ENCODE results near the gene CRACR2B.

Gene CRACR2B
- total RNA-seq = 1.5 reads per million

GRCh38 chr11:827897-828192 lies at the start of gene CRACR2B:
TSS of gene CRACR2B (plus strand) at chr11:827919. CDS start at chr11:828608, 689 bp downstream.
- DNase-seq = no peak

- no peak for DNase-seq
These were observed 48.5 kb upstream of the CRACR2B start for GRCh38 chr11:778976-779954.

GRCh38 chr11:779955-780532 lies 47.7 kb upstream of the CRACR2B start:
- no peak for DNase-seq

GRCh38 chr11:782264-783174 lies 45.2 kb upstream of the CRACR2B start:
- no peak for DNase-seq

- DNase-seq = no peak
These were observed 44.1 kb upstream of the CRACR2B start for GRCh38 chr11:783581-784015.

GRCh38 chr11:786235-787083 lies 41.3 kb upstream of the CRACR2B start:
- DNase-seq = no peak

- DNase-seq = no peak
These were observed 40.5 kb upstream of the CRACR2B start for GRCh38 chr11:787084-787675.

- no peak for DNase-seq
These were observed 39.6 kb upstream of the CRACR2B start for GRCh38 chr11:788009-788640.

GRCh38 chr11:788953-789940 lies 38.5 kb upstream of the CRACR2B start:
- DNase-seq = no peak

GRCh38 chr11:789943-790342 lies 37.8 kb upstream of the CRACR2B start, which contains the start of gene CEND1:
TSS of gene CEND1 (minus strand) at chr11:790090. CDS start at chr11:788576, 1,514 bp downstream.
- no peak for DNase-seq

GRCh38 chr11:790721-791564 lies 36.8 kb upstream of the CRACR2B start:
- DNase-seq = no peak

- DNase-seq = no peak
These were observed 35.8 kb upstream of the CRACR2B start for GRCh38 chr11:791658-792534.

- DNase-seq = no peak
These were observed 35.2 kb upstream of the CRACR2B start for GRCh38 chr11:792535-792821.

- no peak for DNase-seq
These were observed 34.8 kb upstream of the CRACR2B start for GRCh38 chr11:792873-793272.

- no peak for DNase-seq
These were observed 34.2 kb upstream of the CRACR2B start for GRCh38 chr11:793556-793955.

GRCh38 chr11:794013-794765 lies 33.5 kb upstream of the CRACR2B start:
- DNase-seq = no peak
